ENCODE measurements around the gene MLLT6. TPM values are rescaled to one million over a fixed set of nuclear protein-coding genes. Genes with fewer than 3 reads are reported as not detected.
A peak's percentile ranks its signal among the peaks of the same experiment; 100 is the strongest.

Gene MLLT6
- total RNA-seq, 4 donors from 2014 or later, result 46.1 to 85.0 (median 54.0) TPM

- TF ChIP-seq CTCF (IDR thresholded peaks at IDR 0.05) (no peak), POLR2A (IDR thresholded peaks at IDR 0.05) (no peak)
- DNase-seq (ENCODE audit: low spot score in 2 of 2), result no peak
- intact Hi-C loops (cut with DNase I; ENCODE audit: low total_unique reads), result loop anchor here (2.0 to 5.0 kb wide), 2 partner anchors 53 to 1813 kb away; no protein-coding TSS in a partner anchor
Measured at GRCh38 chr17:38733982-38734973, 29.2 kb downstream of the MLLT6 start.

GRCh38 chr17:38735161-38735997, 30.3 kb downstream of the MLLT6 start:
- DNase-seq (ENCODE audit: low spot score in 2 of 2), result peak in 1 of 2 donors; percentile 92
- WGBS, 2 donors, result 43 to 48% methylated on average over 23 of the region's 23 CpGs
- intact Hi-C loops (cut with DNase I; ENCODE audit: low total_unique reads), result loop anchor here (2.0 kb wide), 1 partner anchor 55 kb away; no protein-coding TSS in a partner anchor
- H3K4me3 ChIP-seq (ENCODE audit: low read depth, poor library complexity, severe bottlenecking), result no peak overlapping the region
- no peak for TF ChIP-seq CTCF (IDR thresholded peaks at IDR 0.05)

More at GRCh38 chr17:38733982-38734973, 29.2 kb downstream of the MLLT6 start:
- WGBS, 2 donors, result 72 to 73% methylated on average over 13 to 15 of the region's 15 CpGs
- H3K4me3 ChIP-seq (ENCODE audit: low read depth, poor library complexity, severe bottlenecking), result no peak overlapping the region

GRCh38 chr17:38738007-38738662, 33.1 kb downstream of the MLLT6 start:
- intact Hi-C loops (cut with DNase I; ENCODE audit: low total_unique reads), result no loop called here
- WGBS, 2 donors, result 80 to 89% methylated on average over 14 of the region's 14 CpGs
- H3K4me3 ChIP-seq (ENCODE audit: low read depth, poor library complexity, severe bottlenecking), result no peak overlapping the region
- TF ChIP-seq POLR2A (IDR thresholded peaks at IDR 0.05) (no peak), CTCF (IDR thresholded peaks at IDR 0.05) (no peak)
- no peak for DNase-seq (ENCODE audit: low spot score in 2 of 2)

GRCh38 chr17:38738686-38739085, 33.6 kb downstream of the MLLT6 start:
- DNase-seq (ENCODE audit: low spot score in 2 of 2), result no peak
- TF ChIP-seq POLR2A (IDR thresholded peaks at IDR 0.05), result no peak
- TF ChIP-seq CTCF (IDR thresholded peaks at IDR 0.05), result no peak
- intact Hi-C loops (cut with DNase I; ENCODE audit: low total_unique reads), result no loop called here
- 91 to 95% methylated on average over 16 of the region's 16 CpGs for WGBS, 2 donors
- no peak overlapping the region for H3K4me3 ChIP-seq (ENCODE audit: low read depth, poor library complexity, severe bottlenecking)

DNA sequence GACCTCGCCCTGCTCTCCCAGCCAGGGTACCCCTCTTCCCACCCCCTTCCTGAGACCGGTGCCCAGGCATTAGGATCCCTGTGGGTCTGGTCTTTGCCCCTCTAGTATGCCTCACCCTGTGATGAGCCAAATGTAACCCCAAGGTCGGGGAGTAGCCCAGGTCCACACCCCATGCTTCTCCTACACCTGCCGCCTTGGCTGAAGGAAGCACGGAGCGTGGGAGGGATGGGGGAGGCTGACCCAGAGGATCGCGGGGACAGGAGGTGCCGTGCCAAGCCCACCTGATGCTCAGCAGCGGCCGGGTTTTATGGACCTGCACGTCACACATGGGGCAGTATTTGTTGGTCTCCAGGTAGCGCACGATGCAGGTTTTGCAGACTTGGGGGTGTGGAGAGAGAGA, 34.2 kb downstream of the MLLT6 start:
- H3K4me3 ChIP-seq (ENCODE audit: low read depth, poor library complexity, severe bottlenecking), result no peak overlapping the region
- intact Hi-C loops (cut with DNase I; ENCODE audit: low total_unique reads), result no loop called here
- DNase-seq (ENCODE audit: low spot score in 2 of 2), result no peak
- TF ChIP-seq CTCF (IDR thresholded peaks at IDR 0.05) (no peak), POLR2A (IDR thresholded peaks at IDR 0.05) (no peak)
- WGBS, 2 donors, result 86 to 93% methylated on average over 11 to 14 of the region's 14 CpGs

All from lower leg skin (tissue), 4 donors.